Esophagus squamous epithelium (tissue), 5 donors: ENCODE measurements around the gene IGF1R. TPM values are rescaled to one million over a fixed set of nuclear protein-coding genes. Genes with fewer than 3 reads are reported as not detected.

ENCODE experiments used
- DNase-seq: peaks from one replicate; lab custom pipeline; 2025; lab: John Stamatoyannopoulos, UW
- H3K27ac ChIP-seq, 4 donors: fragments of 200-600 bp; sonication (generic); one replicate each; pipeline ENCODE4 v1.5.1; 2016 to 2019; ENCODE audit warnings: mild to moderate bottlenecking in 1 of 4
- H3K27me3 ChIP-seq, 4 donors: fragments of 200-600 bp; sonication (generic); 1 replicate in 3 of 4; 2 replicates in 1 of 4; pipeline versions ENCODE4 v1.5.1 to v1.6.0; 2017 to 2021; ENCODE audit warnings: antibody characterized with exemption in 1 of 4
- H3K36me3 ChIP-seq, 3 donors: fragments of 200-600 bp; sonication (generic); one replicate each; pipeline ENCODE4 v1.5.1; 2016 to 2019
- H3K4me1 ChIP-seq, 3 donors: fragments of 200-600 bp; sonication (generic); one replicate each; pipeline ENCODE4 v1.5.1; 2017 to 2019
- H3K4me3 ChIP-seq, 4 donors: fragments of 200-600 bp; sonication (generic); 1 replicate in 3 of 4; 2 replicates in 1 of 4; pipeline ENCODE4 v1.5.1; 2016 to 2019; ENCODE audit warnings: mild to moderate bottlenecking in 2 of 4, moderate library complexity in 1 of 4
- H3K9me3 ChIP-seq, 3 donors: fragments of 200-600 bp; sonication (generic); one replicate each; pipeline ENCODE4 v1.5.1; 2016 to 2019
- POLR2A ChIP-seq, 4 donors: fragments of 450-650 bp; IDR thresholded peaks; one replicate each; pipeline ENCODE4 v1.6.1; 2017; ENCODE audit warnings: antibody characterized with exemption in 4 of 4, mild to moderate bottlenecking in 4 of 4, moderate library complexity in 3 of 4
- WGBS, 2 donors: methylation state at CpG; one replicate each; pipeline ENCODE4 v1.1.5; 2018; 5-methylcytosine and 5-hydroxymethylcytosine counted together
- intact Hi-C: fragments of 100-400 bp; cut with DNase I; formaldehyde crosslinking; loops from one replicate; pipeline ENCODE4 v1.15.0; 2022
- total RNA-seq, 4 donors: library from RNA; depleted of rRNA; stranded (reverse); fragments of >200 nt; gene quantifications; one replicate each; pipeline ENCODE4 v1.1.0, GENCODE V29; 2016
- TF ChIP-seq, protein P1 (sequence below), 6 experiments: fragments of 450-650 bp in 4 of 6; fragments of 200-600 bp in 2 of 6; sonication (generic) in 2 of 6; IDR thresholded peaks; one replicate each; pipeline ENCODE4 v1.5.1; 2016 to 2019; ENCODE audit warnings: antibody characterized with exemption in 6 of 6, mild to moderate bottlenecking in 4 of 6, moderate library complexity in 4 of 6
- donor health status: DM: yes; HTN: yes; CAD: no.

IGF1R gene
- total RNA-seq, 4 donors from 2014 or later = 20.5 to 54.8 (median 40.4) TPM

DNA sequence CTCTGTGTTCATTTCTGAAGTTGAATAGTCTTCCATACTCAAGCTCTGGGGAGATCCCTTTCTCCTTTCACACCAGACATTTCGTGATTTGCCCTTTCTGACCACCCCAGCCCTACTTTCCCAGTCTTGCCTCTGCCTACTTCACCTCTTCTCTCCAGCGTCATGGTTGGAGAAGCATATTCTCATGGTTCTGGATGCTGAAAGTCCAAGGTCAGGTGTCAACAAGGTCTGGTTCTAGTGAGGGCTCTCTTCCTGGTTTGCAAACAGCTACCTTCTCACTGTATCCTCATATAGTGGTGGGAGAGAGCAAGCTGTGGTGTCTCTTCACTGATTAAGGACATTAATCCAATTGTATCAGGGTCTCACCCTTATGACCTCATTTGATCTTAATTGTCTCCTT, 169.4 kb downstream of the IGF1R start:
- TF ChIP-seq, protein P1, sequence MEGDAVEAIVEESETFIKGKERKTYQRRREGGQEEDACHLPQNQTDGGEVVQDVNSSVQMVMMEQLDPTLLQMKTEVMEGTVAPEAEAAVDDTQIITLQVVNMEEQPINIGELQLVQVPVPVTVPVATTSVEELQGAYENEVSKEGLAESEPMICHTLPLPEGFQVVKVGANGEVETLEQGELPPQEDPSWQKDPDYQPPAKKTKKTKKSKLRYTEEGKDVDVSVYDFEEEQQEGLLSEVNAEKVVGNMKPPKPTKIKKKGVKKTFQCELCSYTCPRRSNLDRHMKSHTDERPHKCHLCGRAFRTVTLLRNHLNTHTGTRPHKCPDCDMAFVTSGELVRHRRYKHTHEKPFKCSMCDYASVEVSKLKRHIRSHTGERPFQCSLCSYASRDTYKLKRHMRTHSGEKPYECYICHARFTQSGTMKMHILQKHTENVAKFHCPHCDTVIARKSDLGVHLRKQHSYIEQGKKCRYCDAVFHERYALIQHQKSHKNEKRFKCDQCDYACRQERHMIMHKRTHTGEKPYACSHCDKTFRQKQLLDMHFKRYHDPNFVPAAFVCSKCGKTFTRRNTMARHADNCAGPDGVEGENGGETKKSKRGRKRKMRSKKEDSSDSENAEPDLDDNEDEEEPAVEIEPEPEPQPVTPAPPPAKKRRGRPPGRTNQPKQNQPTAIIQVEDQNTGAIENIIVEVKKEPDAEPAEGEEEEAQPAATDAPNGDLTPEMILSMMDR (IDR thresholded peaks at IDR 0.05) = no peak
- no peak for TF ChIP-seq POLR2A (IDR thresholded peaks at IDR 0.05)
- WGBS, 2 donors = 86 to 88% methylated on average over 2 of the region's 2 CpGs
- no peak overlapping the region for H3K27ac ChIP-seq

DNA sequence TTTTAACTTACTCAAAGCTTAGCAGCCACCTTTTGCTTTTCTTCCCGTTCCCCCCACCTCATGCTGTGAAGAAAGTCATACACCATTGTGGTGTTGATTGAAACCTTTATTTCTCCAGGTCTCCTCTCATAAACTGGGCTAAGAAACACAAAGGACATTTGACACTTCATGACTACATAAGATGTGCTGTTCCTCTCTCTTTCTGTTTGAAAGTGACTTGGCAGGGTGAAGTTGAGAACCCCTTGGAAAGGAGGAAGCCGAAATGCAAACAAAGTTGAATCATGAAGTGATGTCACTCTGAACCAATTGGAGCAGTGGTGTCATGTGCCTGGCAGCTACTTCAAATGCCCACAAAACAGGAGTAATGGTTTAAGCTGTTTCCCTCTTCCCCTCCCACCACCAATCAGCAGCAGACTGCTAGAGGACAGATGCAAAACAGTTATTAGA, 174.7 kb downstream of the IGF1R start:
- H3K36me3 ChIP-seq = peaks cover 0 to 7% (median 0%) of the 10 kb centered on the region in 3 donors
- 37 to 40% methylated on average over 2 of the region's 2 CpGs for WGBS, 2 donors
- peak overlapping the region in 1 of 4 donors; percentile 20 for H3K27ac ChIP-seq
- H3K9me3 ChIP-seq = peaks cover 0 to 10% (median 0%) of the 10 kb centered on the region in 3 donors
- no peak for DNase-seq
- peaks cover 0 to 20% (median 0%) of the 10 kb centered on the region in 3 donors for H3K4me1 ChIP-seq
- TF ChIP-seq, protein P1 (IDR thresholded peaks at IDR 0.05) = no peak
- TF ChIP-seq POLR2A (IDR thresholded peaks at IDR 0.05) = no peak
- H3K27me3 ChIP-seq = no peaks in the 10 kb centered on the region
- no peak overlapping the region for H3K4me3 ChIP-seq
- intact Hi-C loops = no loop called here

More for the DNA sequence above, 169.4 kb downstream of the IGF1R start:
- no peak overlapping the region for H3K4me3 ChIP-seq
- intact Hi-C loops = no loop called here
- peaks cover 0 to 1% (median 0%) of the 10 kb centered on the region in 3 donors for H3K4me1 ChIP-seq
- H3K9me3 ChIP-seq = no peaks in the 10 kb centered on the region
- DNase-seq = no peak
- no peaks in the 10 kb centered on the region for H3K36me3 ChIP-seq
- no peaks in the 10 kb centered on the region for H3K27me3 ChIP-seq

DNA sequence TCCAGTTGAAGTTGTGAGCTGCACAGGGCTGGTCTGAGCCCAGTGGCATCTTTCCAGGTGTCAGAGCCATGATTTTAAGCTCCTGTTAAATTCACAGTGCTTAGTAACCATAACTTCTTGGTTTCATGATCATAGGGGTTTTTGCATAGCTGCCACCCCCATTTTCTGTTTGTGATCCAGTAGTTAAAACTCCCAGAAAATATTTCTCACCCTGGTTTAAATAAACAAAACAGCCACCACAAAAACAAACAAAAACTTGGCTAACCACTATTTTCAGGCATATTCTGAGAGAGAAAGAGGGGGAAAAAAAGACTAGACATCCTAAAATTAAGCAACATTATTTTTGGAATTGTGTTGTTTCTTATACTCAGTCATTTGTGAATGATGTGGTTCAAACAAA, 175.3 kb downstream of the IGF1R start:
- peaks cover 0 to 20% (median 0%) of the 10 kb centered on the region in 3 donors for H3K4me1 ChIP-seq
- no peak overlapping the region for H3K4me3 ChIP-seq
- H3K36me3 ChIP-seq = peaks cover 0 to 7% (median 0%) of the 10 kb centered on the region in 3 donors
- peak overlapping the region in 2 of 4 donors; percentile 14 to 20 for H3K27ac ChIP-seq
- no peak for DNase-seq
- H3K27me3 ChIP-seq = no peaks in the 10 kb centered on the region
- intact Hi-C loops = no loop called here
- TF ChIP-seq POLR2A (IDR thresholded peaks at IDR 0.05) = no peak
- TF ChIP-seq, protein P1 (IDR thresholded peaks at IDR 0.05) = no peak
- H3K9me3 ChIP-seq = peaks cover 0 to 15% (median 0%) of the 10 kb centered on the region in 3 donors

DNA sequence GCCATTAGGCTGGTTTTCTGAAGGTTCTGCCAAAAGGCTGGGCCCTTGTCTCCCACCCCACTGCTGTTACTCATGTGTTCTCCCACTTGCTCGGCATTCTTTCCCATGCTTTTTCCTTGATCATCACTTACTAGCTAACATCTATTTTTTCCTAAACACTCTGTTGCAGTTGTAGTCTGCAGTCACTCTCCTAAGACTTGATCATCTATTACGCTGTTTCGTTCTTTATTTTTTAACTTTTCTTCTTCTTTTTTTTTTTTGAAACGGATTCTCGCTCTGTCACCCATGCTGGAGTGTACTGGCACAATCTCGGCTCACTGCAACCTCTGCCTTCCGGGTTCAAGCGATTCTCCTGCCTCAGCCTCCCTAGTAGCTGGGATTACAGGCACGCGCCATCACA, 176.3 kb downstream of the IGF1R start:
- intact Hi-C loops = no loop called here
- Histone ChIP-seq H3K9me3 (peaks cover 0 to 23% (median 0%) of the 10 kb centered on the region in 3 donors), H3K4me3 (no peak overlapping the region), H3K27me3 (no peaks in the 10 kb centered on the region), H3K27ac (no peak overlapping the region), H3K4me1 (peaks cover 0 to 20% (median 0%) of the 10 kb centered on the region in 3 donors), H3K36me3 (peaks cover 0 to 10% (median 0%) of the 10 kb centered on the region in 3 donors)
- TF ChIP-seq, protein P1 (IDR thresholded peaks at IDR 0.05) = no peak
- no peak for TF ChIP-seq POLR2A (IDR thresholded peaks at IDR 0.05)
- no peak for DNase-seq
- WGBS, 2 donors = 96% methylated on average over 8 to 10 of the region's 10 CpGs

DNA sequence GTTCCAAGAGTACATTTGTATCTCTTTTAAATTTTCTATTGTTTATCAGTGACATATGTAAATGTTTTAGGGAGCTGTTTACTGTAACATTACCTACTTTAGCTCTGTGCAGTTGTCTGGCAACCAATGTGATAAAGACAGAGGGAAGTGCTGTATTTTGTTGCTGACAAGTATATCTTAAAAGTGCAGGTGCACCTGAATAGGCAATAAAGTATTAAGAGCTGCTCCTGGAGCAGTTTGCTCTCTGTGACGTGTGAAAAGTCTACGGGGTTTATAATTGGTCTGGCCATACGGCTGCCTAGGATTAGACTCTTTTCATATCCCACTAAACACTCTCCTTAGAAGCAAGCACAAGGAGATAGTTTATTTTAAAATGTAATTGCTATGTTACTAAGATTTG, 178.3 kb downstream of the IGF1R start:
- H3K9me3 ChIP-seq = peaks cover 0 to 44% (median 17%) of the 10 kb centered on the region in 3 donors
- WGBS, 2 donors = 79 to 83% methylated on average over 3 of the region's 3 CpGs

More for the DNA sequence above, 178.3 kb downstream of the IGF1R start:
- TF ChIP-seq POLR2A (IDR thresholded peaks at IDR 0.05) = no peak
- TF ChIP-seq, protein P1 (IDR thresholded peaks at IDR 0.05) = no peak
- Histone ChIP-seq H3K36me3 (peaks cover 0 to 25% (median 0%) of the 10 kb centered on the region in 3 donors), H3K27me3 (no peaks in the 10 kb centered on the region), H3K27ac (no peak overlapping the region), H3K4me3 (no peak overlapping the region), H3K4me1 (peaks cover 0 to 20% (median 0%) of the 10 kb centered on the region in 3 donors)
- no peak for DNase-seq
- intact Hi-C loops = no loop called here
